HG02571 (cell line): ENCODE data around the gene HOXD1.

Experiments used
- ATAC-seq: cut with Tn5 transposase; IDR thresholded peaks from one replicate; pipeline ENCODE4 v1.9.1; 2021; ENCODE audit warnings: mild to moderate bottlenecking, moderate library complexity; ENCODE audit not compliant: unreplicated experiment

The HOXD1 gene

GRCh38 chr2:176178757-176179295, 9.6 kb upstream of the HOXD1 start:
- ATAC-seq, result no peak

GRCh38 chr2:176181551-176181950, 6.9 kb upstream of the HOXD1 start:
- no peak for ATAC-seq

- ATAC-seq, result no peak
Measured at GRCh38 chr2:176182671-176183070, 5.8 kb upstream of the HOXD1 start.

- ATAC-seq, result no peak
Measured at GRCh38 chr2:176184749-176185148, 3.7 kb upstream of the HOXD1 start.

- no peak for ATAC-seq
Measured at GRCh38 chr2:176186024-176186423, 2.4 kb upstream of the HOXD1 start.

- no peak for ATAC-seq
Measured at GRCh38 chr2:176187200-176187898, 1.1 kb upstream of the HOXD1 start.

GRCh38 chr2:176188774-176189680, 559 bp downstream of the HOXD1 start:
- ATAC-seq, result no peak

GRCh38 chr2:176189681-176190641, 1.5 kb downstream of the HOXD1 start:
- ATAC-seq, result no peak

GRCh38 chr2:176192351-176192750, 3.9 kb downstream of the HOXD1 start:
- ATAC-seq, result no peak

GRCh38 chr2:176193048-176193447, 4.6 kb downstream of the HOXD1 start:
- no peak for ATAC-seq

GRCh38 chr2:176199902-176200301, 11.4 kb downstream of the HOXD1 start:
- ATAC-seq, result no peak

GRCh38 chr2:176200971-176201370, 12.5 kb downstream of the HOXD1 start:
- no peak for ATAC-seq

GRCh38 chr2:176202491-176202890, 14.0 kb downstream of the HOXD1 start:
- no peak for ATAC-seq

GRCh38 chr2:176205126-176205525, 16.7 kb downstream of the HOXD1 start:
- no peak for ATAC-seq

- no peak for ATAC-seq
Measured at GRCh38 chr2:176206136-176206535, 17.7 kb downstream of the HOXD1 start.

- ATAC-seq, result no peak
Measured at GRCh38 chr2:176206682-176207081, 18.2 kb downstream of the HOXD1 start.

GRCh38 chr2:176211110-176211509, 22.6 kb downstream of the HOXD1 start:
- ATAC-seq, result no peak

- ATAC-seq, result no peak
Measured at GRCh38 chr2:176212276-176212675, 23.8 kb downstream of the HOXD1 start.

GRCh38 chr2:176213406-176213805, 24.9 kb downstream of the HOXD1 start:
- no peak for ATAC-seq

- no peak for ATAC-seq
Measured at GRCh38 chr2:176227874-176228273, 39.4 kb downstream of the HOXD1 start.

GRCh38 chr2:176234156-176234555, 45.7 kb downstream of the HOXD1 start:
- ATAC-seq, result no peak
